OCI-LY3 (cell line): ENCODE results near the gene LAMB4.

ENCODE experiments used
- H2AFZ ChIP-seq: fragments of 200-600, 300-600 bp; shearing (Covaris generic); 2 replicates; pipeline ENCODE4 v1.6.0; 2014; ENCODE audit warnings: antibody characterized with exemption, low read depth, low read length
- H3K27ac ChIP-seq: fragments of 200-600, 300-600 bp; sonication (generic); 2 replicates; pipeline ENCODE4 v1.5.1; 2014; ENCODE audit warnings: mild to moderate bottlenecking, low read length, moderate library complexity, mixed read lengths
- H3K27me3 ChIP-seq: fragments of 200-600, 300-600 bp; sonication (generic); 2 replicates; pipeline ENCODE4 v1.6.1; 2014; ENCODE audit warnings: low read depth, low read length, mixed read lengths
- H3K36me3 ChIP-seq: fragments of 200-600, 300-600 bp; sonication (generic); replicated peaks from 2 replicates; pipeline ENCODE3; 2014; ENCODE audit warnings: low read depth, low read length, mixed read lengths
- H3K4me1 ChIP-seq: fragments of 300-600, 200-600 bp; sonication (generic); 2 replicates; pipeline ENCODE4 v1.6.1; 2014; ENCODE audit warnings: low read length, mixed read lengths
- H3K4me2 ChIP-seq: fragments of 200-600, 300-600 bp; sonication (generic); 2 replicates; pipeline ENCODE4 v1.6.1; 2014; ENCODE audit warnings: low read length, mixed read lengths
- H3K4me3 ChIP-seq: fragments of 300-600, 200-600 bp; sonication (generic); 2 replicates; pipeline ENCODE4 v1.5.1; 2014; ENCODE audit warnings: antibody characterized with exemption, mild to moderate bottlenecking, low read length, moderate library complexity
- H3K79me2 ChIP-seq: fragments of 300-600, 200-600 bp; shearing (Covaris generic); 2 replicates; pipeline ENCODE4 v1.6.1; 2014; ENCODE audit warnings: mild to moderate bottlenecking, low read length, mixed read lengths
- H3K9ac ChIP-seq: fragments of 300-600, 200-600 bp; shearing (Covaris generic); 2 replicates; pipeline ENCODE4 v1.6.0; 2014; ENCODE audit warnings: mild to moderate bottlenecking, low read length, moderate library complexity
- H3K9me3 ChIP-seq: fragments of 200-600, 300-600 bp; shearing (Covaris generic); 2 replicates; pipeline ENCODE4 v1.6.1; 2014; ENCODE audit warnings: low read length, mixed read lengths; ENCODE audit not compliant: insufficient read depth
- H4K20me1 ChIP-seq: fragments of 200-600, 300-600 bp; sonication (generic); 2 replicates; pipeline ENCODE4 v1.6.1; 2016; ENCODE audit warnings: low read length, mixed read lengths; ENCODE audit not compliant: insufficient read depth
- EZH2phosphoT487 ChIP-seq: fragments of 200-600 bp; shearing (Covaris generic); IDR thresholded peaks from 2 replicates; pipeline ENCODE4 v1.6.1; 2018; ENCODE audit warnings: antibody characterized with exemption, mixed run types, low read depth
- TF ChIP-seq, protein P1 (sequence below): fragments of 200-600, 300-600 bp; sonication (generic); IDR thresholded peaks from 2 replicates; pipeline ENCODE4 v1.5.1; 2014; ENCODE audit warnings: antibody characterized with exemption, low read length, low read depth

LAMB4 gene

DNA sequence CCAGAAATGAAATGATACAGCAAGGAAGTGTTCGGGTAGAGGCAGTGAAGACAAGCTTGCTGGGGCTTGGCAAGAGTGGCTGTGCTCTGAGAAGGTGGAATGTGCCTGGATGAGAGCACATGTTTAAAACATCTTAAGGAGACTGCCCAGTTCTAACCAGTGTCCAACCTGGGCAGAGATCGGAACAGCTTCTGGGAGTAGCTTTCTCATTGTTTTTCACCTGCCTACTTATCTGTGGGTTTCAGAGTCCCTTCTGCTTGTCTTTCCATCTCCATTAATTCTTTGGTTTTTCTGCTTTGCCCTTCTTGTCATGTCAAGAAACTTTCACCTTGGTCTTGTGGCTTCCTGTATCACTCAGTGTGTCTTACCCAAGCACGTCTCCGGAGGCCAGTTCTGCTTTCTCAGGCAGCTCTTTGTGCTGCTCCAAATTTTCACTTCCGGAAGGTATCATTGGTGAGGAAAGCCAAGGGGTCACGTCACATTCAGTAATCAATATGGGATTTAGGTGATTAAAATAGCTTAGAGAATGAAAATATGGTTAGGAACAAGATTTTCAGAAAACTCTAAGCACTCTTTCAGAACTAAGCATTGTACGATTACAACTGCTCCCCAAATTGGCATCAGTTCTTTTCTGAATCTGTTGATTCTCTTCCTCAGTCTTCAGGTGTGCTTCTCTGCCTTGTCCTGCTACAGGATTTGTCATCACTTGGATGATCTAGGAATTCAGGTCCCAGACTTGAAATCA, 5.5 kb upstream of the LAMB4 start:
- peak overlapping the region; percentile 9 for H3K4me3 ChIP-seq
- H2AFZ ChIP-seq = peak overlapping the region; percentile 69
- H3K9ac ChIP-seq = peak overlapping the region; percentile 17; the same call in 1 of the 2 replicates
- peak overlapping the region; percentile 52 for H3K27ac ChIP-seq
- peak overlapping the region; percentile 47 for H3K4me2 ChIP-seq
- no peak for TF ChIP-seq EZH2phosphoT487
- TF ChIP-seq, protein P1, sequence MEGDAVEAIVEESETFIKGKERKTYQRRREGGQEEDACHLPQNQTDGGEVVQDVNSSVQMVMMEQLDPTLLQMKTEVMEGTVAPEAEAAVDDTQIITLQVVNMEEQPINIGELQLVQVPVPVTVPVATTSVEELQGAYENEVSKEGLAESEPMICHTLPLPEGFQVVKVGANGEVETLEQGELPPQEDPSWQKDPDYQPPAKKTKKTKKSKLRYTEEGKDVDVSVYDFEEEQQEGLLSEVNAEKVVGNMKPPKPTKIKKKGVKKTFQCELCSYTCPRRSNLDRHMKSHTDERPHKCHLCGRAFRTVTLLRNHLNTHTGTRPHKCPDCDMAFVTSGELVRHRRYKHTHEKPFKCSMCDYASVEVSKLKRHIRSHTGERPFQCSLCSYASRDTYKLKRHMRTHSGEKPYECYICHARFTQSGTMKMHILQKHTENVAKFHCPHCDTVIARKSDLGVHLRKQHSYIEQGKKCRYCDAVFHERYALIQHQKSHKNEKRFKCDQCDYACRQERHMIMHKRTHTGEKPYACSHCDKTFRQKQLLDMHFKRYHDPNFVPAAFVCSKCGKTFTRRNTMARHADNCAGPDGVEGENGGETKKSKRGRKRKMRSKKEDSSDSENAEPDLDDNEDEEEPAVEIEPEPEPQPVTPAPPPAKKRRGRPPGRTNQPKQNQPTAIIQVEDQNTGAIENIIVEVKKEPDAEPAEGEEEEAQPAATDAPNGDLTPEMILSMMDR = no peak
- H3K4me1 ChIP-seq = peaks cover 22% of the 10 kb centered on the region
- H3K9me3 ChIP-seq = no peaks in the 10 kb centered on the region
- no peaks in the 10 kb centered on the region for H3K36me3 ChIP-seq
- H3K27me3 ChIP-seq = no peaks in the 10 kb centered on the region
- H3K79me2 ChIP-seq = no peaks in the 10 kb centered on the region
- no peaks in the 10 kb centered on the region for H4K20me1 ChIP-seq

DNA sequence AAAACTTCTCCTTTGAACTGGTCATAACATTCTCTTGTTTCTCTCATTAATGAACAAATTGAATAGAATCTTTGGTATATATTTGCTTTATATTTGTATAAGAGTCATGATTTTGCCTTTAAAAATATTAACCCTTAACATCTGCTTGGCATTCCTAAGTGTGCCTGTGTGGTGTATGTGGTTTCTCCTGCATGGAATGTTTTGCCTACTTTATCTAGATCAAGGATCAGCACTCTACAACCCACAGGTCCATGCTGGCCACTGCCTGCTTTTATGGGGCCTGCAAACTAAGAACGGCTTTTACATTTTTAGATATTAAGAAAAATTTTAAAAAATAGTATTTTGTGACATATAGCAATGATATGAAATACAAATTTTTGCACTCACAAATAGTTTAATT, 4.3 kb upstream of the LAMB4 start:
- Histone ChIP-seq H4K20me1 (no peaks in the 10 kb centered on the region), H2AFZ (no peak overlapping the region), H3K9ac (no peak overlapping the region), H3K4me2 (no peak overlapping the region), H3K4me3 (no peak overlapping the region), H3K79me2 (no peaks in the 10 kb centered on the region), H3K27me3 (no peaks in the 10 kb centered on the region), H3K36me3 (no peaks in the 10 kb centered on the region), H3K4me1 (peaks cover 19% of the 10 kb centered on the region), H3K27ac (no peak overlapping the region), H3K9me3 (no peaks in the 10 kb centered on the region)
- TF ChIP-seq EZH2phosphoT487 = no peak
- TF ChIP-seq, protein P1 = no peak

DNA sequence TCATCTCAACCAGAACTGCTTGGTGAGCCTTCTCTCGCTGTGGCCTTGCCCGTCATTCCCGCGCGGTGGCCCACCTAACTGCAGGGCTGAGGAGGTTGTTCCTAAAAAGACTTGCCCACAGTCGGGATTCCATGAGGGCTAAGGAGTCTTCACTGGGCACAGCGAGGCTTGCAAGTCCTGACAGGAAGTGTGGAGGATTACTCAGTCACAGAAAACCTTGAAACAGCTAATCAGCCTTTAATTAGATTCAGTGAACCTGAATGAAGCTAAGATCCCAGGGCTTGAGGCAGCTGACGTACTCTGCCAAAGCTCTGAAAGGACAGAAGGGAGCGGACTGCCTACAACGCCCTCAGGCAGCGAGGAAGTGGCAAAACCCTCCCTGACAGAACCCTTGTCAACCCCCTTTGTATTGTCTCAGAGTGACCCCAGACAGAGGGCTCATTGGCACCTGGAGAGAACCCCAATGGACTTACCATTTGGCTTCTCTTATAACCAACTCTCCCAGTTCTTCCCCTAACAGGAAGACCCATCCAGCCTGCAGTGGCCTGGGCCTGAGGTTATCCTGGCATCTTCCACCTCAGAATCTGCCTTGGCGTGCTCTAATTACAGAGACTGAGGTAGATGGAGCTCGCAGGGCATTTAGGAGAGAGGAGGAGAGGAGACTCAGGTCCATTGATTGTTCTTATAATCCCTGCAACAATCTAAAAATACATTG, 2.5 kb upstream of the LAMB4 start:
- Histone ChIP-seq H4K20me1 (no peaks in the 10 kb centered on the region), H3K9me3 (no peaks in the 10 kb centered on the region), H2AFZ (no peak overlapping the region), H3K4me3 (no peak overlapping the region), H3K4me1 (peaks cover 19% of the 10 kb centered on the region), H3K36me3 (no peaks in the 10 kb centered on the region), H3K27me3 (no peaks in the 10 kb centered on the region), H3K27ac (no peak overlapping the region), H3K79me2 (no peaks in the 10 kb centered on the region), H3K9ac (no peak overlapping the region), H3K4me2 (no peak overlapping the region)
- TF ChIP-seq, protein P1 = no peak
- no peak for TF ChIP-seq EZH2phosphoT487
